Measurements from ENCODE around the gene PHAX. TPM values are rescaled to one million over a fixed set of nuclear protein-coding genes. Genes with fewer than 3 reads are reported as not detected.
"Not testable (repeated sequence)": the region's sequence is repeated elsewhere in the genome, so short reads cannot be mapped to it uniquely, and the experiment has no call there.

The PHAX gene, protein sequence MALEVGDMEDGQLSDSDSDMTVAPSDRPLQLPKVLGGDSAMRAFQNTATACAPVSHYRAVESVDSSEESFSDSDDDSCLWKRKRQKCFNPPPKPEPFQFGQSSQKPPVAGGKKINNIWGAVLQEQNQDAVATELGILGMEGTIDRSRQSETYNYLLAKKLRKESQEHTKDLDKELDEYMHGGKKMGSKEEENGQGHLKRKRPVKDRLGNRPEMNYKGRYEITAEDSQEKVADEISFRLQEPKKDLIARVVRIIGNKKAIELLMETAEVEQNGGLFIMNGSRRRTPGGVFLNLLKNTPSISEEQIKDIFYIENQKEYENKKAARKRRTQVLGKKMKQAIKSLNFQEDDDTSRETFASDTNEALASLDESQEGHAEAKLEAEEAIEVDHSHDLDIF
- polyA plus RNA-seq (2013, experiment 1 of 2) = 35.2 TPM
- polyA plus RNA-seq (2013, experiment 2 of 2) = 40.4 TPM

DNA sequence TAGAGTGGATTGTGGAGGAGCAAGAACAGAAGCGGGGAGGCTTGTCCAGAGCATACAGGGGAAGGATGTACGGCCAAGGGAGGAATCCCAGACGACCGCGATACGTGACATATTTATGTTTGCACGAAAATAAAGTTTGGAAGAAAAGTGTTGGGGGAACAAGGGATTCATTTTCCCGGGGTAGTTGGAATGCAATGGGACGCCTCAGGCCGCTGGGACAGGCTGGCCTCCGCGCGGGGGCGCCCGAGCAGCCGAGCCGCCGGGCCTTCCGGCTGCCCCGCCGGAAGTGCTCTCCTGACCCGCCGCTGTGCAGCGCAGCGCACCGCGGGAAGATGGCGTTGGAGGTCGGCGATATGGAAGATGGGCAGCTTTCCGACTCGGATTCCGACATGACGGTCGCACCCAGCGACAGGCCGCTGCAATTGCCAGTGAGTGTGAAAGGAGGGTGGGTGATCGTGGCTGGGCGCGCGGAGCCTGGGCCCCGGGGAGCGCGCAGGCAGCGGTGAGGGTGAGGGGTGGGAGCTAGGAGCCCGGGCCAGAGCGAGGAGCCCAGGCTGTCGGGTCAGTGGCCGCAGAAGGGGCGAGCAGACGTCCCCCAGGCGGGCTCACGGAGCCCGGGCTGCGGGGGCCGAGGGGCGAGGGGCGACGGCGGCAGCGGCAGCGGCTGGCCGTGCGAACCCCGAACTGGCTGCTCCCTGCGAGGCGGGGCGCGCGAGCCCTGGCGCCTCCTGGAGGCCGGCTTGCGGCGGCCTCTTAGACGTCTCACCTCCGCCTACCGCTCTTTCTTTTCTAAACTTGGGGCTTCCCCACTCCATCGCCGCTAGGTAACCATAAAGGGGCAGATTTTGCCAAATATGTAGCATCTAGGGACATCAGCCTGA, at the start of gene PHAX:
PHAX (plus strand) TSS at position 317 of the 881 bp plus-strand sequence; CDS start at position 333, 16 bp downstream.
- 2 to 3% methylated on average over 64 to 79 of the region's 79 CpGs for WGBS, 2 experiments (ENCODE audit: insufficient coverage in 2 of 2)
- H3K9me3 ChIP-seq (ENCODE audit: control insufficient read depth, low read length) = no peaks in the 10 kb centered on the region
- peaks cover 11% of the 10 kb centered on the region for H3K4me1 ChIP-seq (ENCODE audit: control insufficient read depth, insufficient read depth, low read length, poor library complexity, severe bottlenecking)
- H3K4me3 ChIP-seq (ENCODE audit: extremely low read depth, insufficient read depth, low read length, poor library complexity, severe bottlenecking) = peak within 1 kb of the TSS; percentile 91
- H3K27ac ChIP-seq (ENCODE audit: low read depth, low read length, severe bottlenecking) = peak within 1 kb of the TSS; percentile 76
- H3K36me3 ChIP-seq (ENCODE audit: control insufficient read depth, insufficient read depth, low read length) = peaks cover 22% of the 10 kb centered on the region

DNA sequence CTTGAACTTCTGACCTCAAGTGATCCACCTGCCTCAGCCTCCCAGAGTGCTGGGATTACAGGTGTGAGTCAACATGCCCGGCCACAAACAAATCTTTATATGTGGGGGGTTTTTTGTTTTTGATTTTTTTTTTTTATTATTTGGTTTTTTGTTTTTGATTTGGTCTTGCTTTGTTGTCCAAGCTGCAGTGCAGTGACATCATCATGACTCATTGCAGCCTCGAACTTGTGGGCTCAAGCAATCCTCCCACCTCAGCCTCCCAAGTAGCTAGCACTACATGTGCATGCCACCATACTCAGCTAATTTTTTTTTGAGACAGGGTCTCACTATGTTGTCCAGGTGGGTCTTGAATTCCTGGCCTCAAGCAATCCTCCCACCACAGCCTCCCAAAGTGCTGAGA, 48.1 kb upstream of the PHAX start:
- no peaks in the 10 kb centered on the region for H3K4me1 ChIP-seq (ENCODE audit: control insufficient read depth, insufficient read depth, low read length, poor library complexity, severe bottlenecking)
- 83 to 100% methylated on average over 1 of the region's 2 CpGs for WGBS, 2 experiments (ENCODE audit: insufficient coverage in 2 of 2)
- H3K36me3 ChIP-seq (ENCODE audit: control insufficient read depth, insufficient read depth, low read length) = peaks cover 83% of the 10 kb centered on the region

DNA sequence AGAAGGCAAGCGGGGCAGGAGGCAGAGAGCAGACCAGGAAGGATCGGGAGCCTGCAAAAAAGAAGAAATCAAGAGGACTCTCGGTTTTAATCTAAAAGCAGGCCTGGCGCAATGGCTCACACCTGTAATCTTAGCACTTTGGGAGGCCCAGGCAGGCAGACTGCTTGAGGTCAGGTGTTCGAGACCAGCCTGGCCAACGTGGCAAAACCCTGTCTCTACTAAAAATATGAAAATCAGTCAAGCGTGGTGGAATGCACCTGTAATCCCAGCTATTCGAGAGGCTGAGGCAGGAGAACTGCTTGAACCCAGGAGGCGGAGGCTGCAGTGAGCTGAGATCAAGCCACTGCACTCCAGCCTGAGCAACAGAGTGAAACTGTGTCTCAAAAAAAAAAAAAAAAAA, 45.6 kb upstream of the PHAX start:
- H3K36me3 ChIP-seq (ENCODE audit: control insufficient read depth, insufficient read depth, low read length) = peaks cover 75% of the 10 kb centered on the region

More for the DNA sequence above, 48.1 kb upstream of the PHAX start:
- Histone ChIP-seq H3K4me3 (ENCODE audit: extremely low read depth, insufficient read depth, low read length, poor library complexity, severe bottlenecking) (no peak overlapping the region), H3K9me3 (ENCODE audit: control insufficient read depth, low read length) (no peaks in the 10 kb centered on the region), H3K27ac (ENCODE audit: low read depth, low read length, severe bottlenecking) (no peak overlapping the region)

DNA sequence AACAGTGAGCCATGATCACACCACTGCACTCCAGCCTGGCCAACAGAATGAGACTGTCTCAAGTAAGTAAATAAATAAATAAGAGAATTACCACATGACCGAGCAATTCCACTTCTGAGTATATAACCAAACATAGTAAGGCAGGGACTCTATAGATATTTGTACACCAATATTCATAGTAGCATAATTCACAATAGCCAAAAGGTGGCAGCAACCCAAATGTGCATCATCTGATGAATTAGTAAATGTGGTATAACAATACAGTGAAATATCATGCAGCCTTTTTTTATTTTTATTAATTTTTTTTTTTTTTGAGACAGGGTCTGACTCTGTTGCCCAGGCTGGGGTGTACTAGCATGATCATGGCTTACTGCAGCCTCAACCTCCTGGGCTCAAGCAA, 38.8 kb upstream of the PHAX start:
- Histone ChIP-seq H3K36me3 (ENCODE audit: control insufficient read depth, insufficient read depth, low read length) (peaks cover 54% of the 10 kb centered on the region), H3K27ac (ENCODE audit: low read depth, low read length, severe bottlenecking) (no peak overlapping the region), H3K4me1 (ENCODE audit: control insufficient read depth, insufficient read depth, low read length, poor library complexity, severe bottlenecking) (no peaks in the 10 kb centered on the region), H3K4me3 (ENCODE audit: extremely low read depth, insufficient read depth, low read length, poor library complexity, severe bottlenecking) (no peak overlapping the region), H3K9me3 (ENCODE audit: control insufficient read depth, low read length) (no peaks in the 10 kb centered on the region)
- no CpG with 5 or more reads among the region's 1 CpG for WGBS, 2 experiments (ENCODE audit: insufficient coverage in 2 of 2)

More for the DNA sequence above, 45.6 kb upstream of the PHAX start:
- not testable (repeated sequence) for H3K4me3 ChIP-seq (ENCODE audit: extremely low read depth, insufficient read depth, low read length, poor library complexity, severe bottlenecking); H3K9me3 ChIP-seq (ENCODE audit: control insufficient read depth, low read length); H3K4me1 ChIP-seq (ENCODE audit: control insufficient read depth, insufficient read depth, low read length, poor library complexity, severe bottlenecking); H3K27ac ChIP-seq (ENCODE audit: low read depth, low read length, severe bottlenecking)
- 89 to 93% methylated on average over 9 of the region's 9 CpGs for WGBS, 2 experiments (ENCODE audit: insufficient coverage in 2 of 2)

DNA sequence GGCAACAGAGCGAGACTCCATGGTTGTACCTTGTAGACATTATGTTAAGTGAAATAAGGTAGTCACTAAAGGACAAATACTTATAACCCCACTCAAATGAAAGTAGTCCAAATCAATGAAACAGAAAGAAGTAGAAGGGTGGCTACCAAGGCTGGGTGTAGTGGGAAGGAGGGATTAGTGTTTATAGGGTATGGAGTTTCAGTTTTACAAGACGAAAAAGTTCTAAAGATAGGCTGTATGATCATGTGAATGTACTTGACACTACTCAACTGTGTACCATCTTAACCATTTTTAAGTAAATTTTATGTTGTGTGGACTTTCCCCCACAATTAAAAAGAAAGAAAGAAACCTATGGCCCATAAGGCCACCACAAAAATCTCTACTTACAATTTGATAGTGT, 37.9 kb upstream of the PHAX start:
- no peaks in the 10 kb centered on the region for H3K9me3 ChIP-seq (ENCODE audit: control insufficient read depth, low read length)
- H3K27ac ChIP-seq (ENCODE audit: low read depth, low read length, severe bottlenecking) = no peak overlapping the region
- peaks cover 47% of the 10 kb centered on the region for H3K36me3 ChIP-seq (ENCODE audit: control insufficient read depth, insufficient read depth, low read length)
- H3K4me1 ChIP-seq (ENCODE audit: control insufficient read depth, insufficient read depth, low read length, poor library complexity, severe bottlenecking) = no peaks in the 10 kb centered on the region
- no peak overlapping the region for H3K4me3 ChIP-seq (ENCODE audit: extremely low read depth, insufficient read depth, low read length, poor library complexity, severe bottlenecking)
- WGBS, 2 experiments (ENCODE audit: insufficient coverage in 2 of 2) = no CpG with 5 or more reads among the region's 2 CpGs

DNA sequence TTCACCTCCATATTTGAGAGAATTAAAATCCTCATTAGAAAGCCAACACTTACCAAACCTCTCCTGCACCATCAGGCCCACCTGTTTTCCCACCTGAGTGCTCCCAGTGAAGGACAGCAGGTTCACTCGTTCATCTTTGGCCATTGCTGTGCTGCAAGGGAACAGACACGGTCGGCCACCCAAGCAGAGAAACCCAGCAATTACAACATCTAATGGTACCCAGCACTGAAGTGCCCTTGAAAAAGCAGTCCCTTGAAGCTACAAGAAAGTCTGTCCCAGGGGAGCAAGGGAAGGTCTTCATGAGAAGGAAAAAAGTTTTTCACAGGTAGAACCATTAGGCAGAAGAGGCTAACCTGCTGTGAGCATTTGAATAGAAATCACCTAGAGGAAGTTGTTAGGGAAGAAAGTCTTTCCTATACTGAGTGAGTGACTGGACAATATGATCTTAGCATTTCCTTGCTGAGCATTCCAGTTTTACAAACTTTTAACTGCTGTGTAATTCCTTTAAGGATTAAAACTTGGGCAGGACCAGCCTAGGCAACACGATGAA, 32.5 kb upstream of the PHAX start:
- no peak overlapping the region for H3K27ac ChIP-seq (ENCODE audit: low read depth, low read length, severe bottlenecking)
- no peaks in the 10 kb centered on the region for H3K4me1 ChIP-seq (ENCODE audit: control insufficient read depth, insufficient read depth, low read length, poor library complexity, severe bottlenecking)
- H3K36me3 ChIP-seq (ENCODE audit: control insufficient read depth, insufficient read depth, low read length) = peaks cover 73% of the 10 kb centered on the region
- H3K4me3 ChIP-seq (ENCODE audit: extremely low read depth, insufficient read depth, low read length, poor library complexity, severe bottlenecking) = no peak overlapping the region
- WGBS, 2 experiments (ENCODE audit: insufficient coverage in 2 of 2) = 100% methylated on average over 1 to 2 of the region's 4 CpGs
- no peaks in the 10 kb centered on the region for H3K9me3 ChIP-seq (ENCODE audit: control insufficient read depth, low read length)

DNA sequence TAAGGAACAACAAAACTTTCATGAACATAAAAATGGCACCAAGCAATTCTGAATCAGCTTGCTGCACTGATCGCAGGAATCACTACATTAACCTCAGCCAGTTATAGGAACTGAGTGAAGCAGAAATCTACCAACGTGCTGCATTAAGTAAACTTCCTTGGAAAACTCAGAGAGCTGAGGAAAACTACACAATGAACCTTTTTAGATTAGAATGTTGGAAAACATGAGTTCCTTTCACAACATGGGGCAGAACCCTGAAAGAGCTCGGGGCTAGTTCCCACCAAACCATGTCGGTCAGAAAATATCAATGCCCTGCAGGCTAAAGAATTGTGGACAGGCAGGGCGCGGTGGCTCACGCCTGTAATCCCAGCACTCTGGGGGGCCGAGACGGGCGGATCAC, 25.1 kb upstream of the PHAX start:
- H3K27ac ChIP-seq (ENCODE audit: low read depth, low read length, severe bottlenecking) = no peak overlapping the region
- peaks cover 88% of the 10 kb centered on the region for H3K36me3 ChIP-seq (ENCODE audit: control insufficient read depth, insufficient read depth, low read length)
- H3K4me1 ChIP-seq (ENCODE audit: control insufficient read depth, insufficient read depth, low read length, poor library complexity, severe bottlenecking) = no peaks in the 10 kb centered on the region
- H3K4me3 ChIP-seq (ENCODE audit: extremely low read depth, insufficient read depth, low read length, poor library complexity, severe bottlenecking) = no peak overlapping the region
- 79 to 92% methylated on average over 8 to 9 of the region's 10 CpGs for WGBS, 2 experiments (ENCODE audit: insufficient coverage in 2 of 2)
- no peaks in the 10 kb centered on the region for H3K9me3 ChIP-seq (ENCODE audit: control insufficient read depth, low read length)

DNA sequence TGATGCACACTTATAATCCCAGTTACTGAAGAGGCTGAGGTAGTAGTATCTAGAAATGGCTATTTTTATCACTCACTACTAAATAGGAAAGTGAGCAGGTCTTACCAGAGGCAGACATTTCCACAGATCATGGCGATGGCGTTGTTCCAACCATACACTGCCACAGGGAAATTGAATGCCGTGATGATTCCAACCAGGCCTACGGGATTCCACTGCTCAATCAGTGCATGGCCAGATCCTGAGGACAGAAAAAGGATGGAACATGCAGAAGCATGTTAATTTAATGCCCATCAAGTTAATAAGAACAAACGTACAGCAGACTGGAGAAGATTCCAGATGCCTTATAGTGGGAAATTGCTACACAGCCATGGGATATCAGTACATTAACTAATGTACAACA, 23.8 kb upstream of the PHAX start:
- WGBS, 2 experiments (ENCODE audit: insufficient coverage in 2 of 2) = 91 to 100% methylated on average over 2 to 3 of the region's 5 CpGs
- H3K4me1 ChIP-seq (ENCODE audit: control insufficient read depth, insufficient read depth, low read length, poor library complexity, severe bottlenecking) = no peaks in the 10 kb centered on the region
- peaks cover 89% of the 10 kb centered on the region for H3K36me3 ChIP-seq (ENCODE audit: control insufficient read depth, insufficient read depth, low read length)
- no peak overlapping the region for H3K27ac ChIP-seq (ENCODE audit: low read depth, low read length, severe bottlenecking)
- H3K9me3 ChIP-seq (ENCODE audit: control insufficient read depth, low read length) = no peaks in the 10 kb centered on the region
- no peak overlapping the region for H3K4me3 ChIP-seq (ENCODE audit: extremely low read depth, insufficient read depth, low read length, poor library complexity, severe bottlenecking)

DNA sequence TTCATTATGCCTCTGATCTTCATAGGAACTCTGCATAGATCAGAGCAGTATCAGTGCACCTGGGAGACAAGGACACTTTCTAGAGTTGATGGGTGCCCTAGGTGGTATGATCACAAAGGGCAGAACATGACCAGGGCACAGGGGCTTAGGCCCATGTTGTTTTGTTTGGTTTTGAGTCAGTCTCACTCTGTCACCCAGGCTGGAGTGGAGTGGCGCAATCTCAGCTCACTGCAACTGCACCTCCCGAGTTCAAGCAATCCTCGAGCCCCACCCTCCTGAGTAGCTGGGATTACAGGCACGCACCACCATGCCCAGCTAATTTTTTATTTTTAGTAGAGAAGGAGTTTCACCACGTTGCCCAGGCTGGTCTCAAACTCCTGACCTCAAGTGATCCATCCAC, 23.3 kb upstream of the PHAX start:
- Histone ChIP-seq H3K9me3 (ENCODE audit: control insufficient read depth, low read length) (no peaks in the 10 kb centered on the region), H3K27ac (ENCODE audit: low read depth, low read length, severe bottlenecking) (no peak overlapping the region), H3K36me3 (ENCODE audit: control insufficient read depth, insufficient read depth, low read length) (peaks cover 88% of the 10 kb centered on the region), H3K4me1 (ENCODE audit: control insufficient read depth, insufficient read depth, low read length, poor library complexity, severe bottlenecking) (no peaks in the 10 kb centered on the region), H3K4me3 (ENCODE audit: extremely low read depth, insufficient read depth, low read length, poor library complexity, severe bottlenecking) (no peak overlapping the region)
- 100% methylated on average over 4 to 5 of the region's 5 CpGs for WGBS, 2 experiments (ENCODE audit: insufficient coverage in 2 of 2)

DNA sequence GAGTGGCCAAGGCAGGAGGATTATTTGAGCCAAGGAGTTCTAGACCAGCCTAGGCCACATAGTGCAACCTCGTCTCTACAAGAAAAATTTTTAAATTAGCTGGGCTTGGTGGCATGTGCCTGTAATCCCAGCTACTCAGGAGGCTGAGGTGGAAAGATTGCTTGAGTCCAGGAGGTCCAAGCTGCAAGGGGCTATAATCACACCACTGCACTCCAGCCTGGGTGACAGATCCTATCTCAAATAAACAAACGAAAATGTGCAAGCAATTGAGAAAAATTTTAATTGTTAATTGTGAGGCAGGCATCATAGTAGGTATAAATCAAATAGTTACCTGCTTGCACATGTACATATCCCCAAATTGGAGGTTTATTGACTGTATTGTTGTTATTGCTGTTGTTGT, 21.0 kb upstream of the PHAX start:
- Histone ChIP-seq H3K27ac (ENCODE audit: low read depth, low read length, severe bottlenecking) (no peak overlapping the region), H3K4me1 (ENCODE audit: control insufficient read depth, insufficient read depth, low read length, poor library complexity, severe bottlenecking) (no peaks in the 10 kb centered on the region), H3K4me3 (ENCODE audit: extremely low read depth, insufficient read depth, low read length, poor library complexity, severe bottlenecking) (no peak overlapping the region), H3K36me3 (ENCODE audit: control insufficient read depth, insufficient read depth, low read length) (peaks cover 89% of the 10 kb centered on the region), H3K9me3 (ENCODE audit: control insufficient read depth, low read length) (no peaks in the 10 kb centered on the region)
- 100% methylated on average over 1 of the region's 2 CpGs; no CpG with 5 or more reads in 1 of the 2 experiments for WGBS, 2 experiments (ENCODE audit: insufficient coverage in 2 of 2)

Measured in mesodermal cell (in vitro differentiated cells).